GM19099 (cell line): ENCODE data around the gene PACSIN2.

Experiments used
- POLR2A ChIP-seq: IDR thresholded peaks from 3 replicates; pipeline ENCODE4 v1.6.1; 2011; ENCODE audit warnings: low read depth; ENCODE audit not compliant: insufficient read length; ENCODE audit errors: extremely low read depth

Gene PACSIN2

GRCh38 chr22:42918500-42918899 is 96.4 kb downstream of the PACSIN2 start:
- TF ChIP-seq POLR2A: no peak

GRCh38 chr22:42915980-42916765 is 98.8 kb downstream of the PACSIN2 start:
- TF ChIP-seq POLR2A: no peak

- no peak for TF ChIP-seq POLR2A
Measured at GRCh38 chr22:42914511-42915076, 100.4 kb downstream of the PACSIN2 start.

GRCh38 chr22:42913874-42914510 is 101.0 kb downstream of the PACSIN2 start:
- TF ChIP-seq POLR2A: no peak

- no peak for TF ChIP-seq POLR2A
Measured at GRCh38 chr22:42912059-42912458, 102.9 kb downstream of the PACSIN2 start.

GRCh38 chr22:42910221-42910942 is 104.6 kb downstream of the PACSIN2 start:
- TF ChIP-seq POLR2A: no peak

GRCh38 chr22:42909363-42910058 is 105.4 kb downstream of the PACSIN2 start:
- TF ChIP-seq POLR2A: no peak

GRCh38 chr22:42908374-42908746 is 106.6 kb downstream of the PACSIN2 start:
- TF ChIP-seq POLR2A: no peak

- TF ChIP-seq POLR2A: no peak
Measured at GRCh38 chr22:42907404-42908373, 107.3 kb downstream of the PACSIN2 start.

- no peak for TF ChIP-seq POLR2A
Measured at GRCh38 chr22:42906605-42907348, 108.2 kb downstream of the PACSIN2 start.

GRCh38 chr22:42905702-42906183 is 109.2 kb downstream of the PACSIN2 start:
- no peak for TF ChIP-seq POLR2A

- TF ChIP-seq POLR2A: no peak
Measured at GRCh38 chr22:42905217-42905616, 109.7 kb downstream of the PACSIN2 start.

GRCh38 chr22:42904050-42904449 is 110.9 kb downstream of the PACSIN2 start:
- no peak for TF ChIP-seq POLR2A

GRCh38 chr22:42902875-42903510 is 112.0 kb downstream of the PACSIN2 start:
- TF ChIP-seq POLR2A: no peak
